Endothelial cell of umbilical vein (primary cell): Measurements from ENCODE around the gene DNAI2. TPM values are rescaled to one million over a fixed set of nuclear protein-coding genes. Genes with fewer than 3 reads are reported as not detected.

Experiments
- BruUV-seq: library from RNA; stranded (reverse); fragments of 400-500 nt; replicated peaks from 2 replicates; lab custom pipeline; 2021; lab: Mats Ljungman, UMichigan
- CTCF ChIA-PET: fragments of 300-600, 350-600 bp; sonication (Branson Sonifier 250); formaldehyde crosslinking; loops from one replicate; lab custom pipeline; 2021; ENCODE audit warnings: antibody characterized with exemption, inconsistent platforms; lab: Charles Lee
- POLR2A ChIA-PET: fragments of 300-600, 350-600 bp; sonication (Branson Sonifier 250); formaldehyde crosslinking; loops from one replicate; lab custom pipeline; 2021; ENCODE audit warnings: antibody characterized with exemption, inconsistent platforms; lab: Charles Lee
- DNase-seq: peaks from one replicate; pipeline ENCODE4 v3.0.0-alpha.2; 2011; ENCODE audit warnings: low read depth, low spot score
- FAIRE-seq: peaks from 2 replicates; lab custom pipeline; 2011; peaks lifted over from hg19 to GRCh38; lab: Jason Lieb, UNC
- H2AFZ ChIP-seq: 2 replicates; pipeline ENCODE4 v1.6.0; 2012; ENCODE audit warnings: low read depth, low read length, control low read depth, inconsistent platforms
- H3K27ac ChIP-seq: 2 replicates; pipeline ENCODE4 v1.5.1; 2011; ENCODE audit warnings: low read depth, mild to moderate bottlenecking, control low read depth, low read length, moderate library complexity; ENCODE audit not compliant: insufficient read depth
- H3K27me3 ChIP-seq, 2 experiments: 2 replicates each; pipeline versions ENCODE4 v1.6.0 to v1.6.1; 2011; ENCODE audit warnings: low read length in 2 of 2, mixed read lengths in 1 of 2; ENCODE audit not compliant: control insufficient read depth in 2 of 2, insufficient read depth in 2 of 2
- H3K36me3 ChIP-seq, 2 experiments: 2 replicates in 1 of 2; 3 replicates in 1 of 2; pipeline ENCODE4 v1.5.1; 2011; ENCODE audit warnings: low read length in 2 of 2, mild to moderate bottlenecking in 1 of 2, moderate library complexity in 1 of 2; ENCODE audit not compliant: control insufficient read depth in 2 of 2, insufficient read depth in 2 of 2; ENCODE audit errors: extremely low read depth in 1 of 2
- H3K4me1 ChIP-seq: 3 replicates; pipeline ENCODE4 v1.5.1; 2011; ENCODE audit warnings: mild to moderate bottlenecking, low read length; ENCODE audit not compliant: control insufficient read depth, insufficient read depth; ENCODE audit errors: extremely low read depth
- H3K4me2 ChIP-seq: 2 replicates; pipeline ENCODE4 v1.6.1; 2011; ENCODE audit warnings: low read length, control low read depth, mixed read lengths; ENCODE audit not compliant: insufficient read depth
- H3K4me3 ChIP-seq, 3 experiments: fragments of 200-600 bp in 1 of 3; sonication (generic), shearing (Covaris generic) in 1 of 3; replicated peaks in 1 of 3; 2 replicates each; pipeline ENCODE4 v1.5.1; 2011 to 2016; ENCODE audit warnings: control low read depth in 3 of 3, low read length in 3 of 3, mild to moderate bottlenecking in 2 of 3, inconsistent platforms in 1 of 3, low read depth in 1 of 3, moderate library complexity in 1 of 3; ENCODE audit not compliant: insufficient read depth in 1 of 3
- H3K79me2 ChIP-seq: 2 replicates; pipeline ENCODE4 v1.6.0; 2012; ENCODE audit warnings: low read length, inconsistent platforms; ENCODE audit not compliant: control insufficient read depth, insufficient read depth
- H3K9ac ChIP-seq: replicated peaks from 2 replicates; pipeline ENCODE3; 2011; ENCODE audit warnings: low read length, control low read depth; ENCODE audit not compliant: insufficient read depth; ENCODE audit errors: extremely low read depth
- H3K9me1 ChIP-seq: replicated peaks from 3 replicates; pipeline ENCODE4 v1.6.0; 2011; ENCODE audit warnings: mild to moderate bottlenecking, low read length; ENCODE audit not compliant: control insufficient read depth, insufficient read depth; ENCODE audit errors: extremely low read depth
- H3K9me3 ChIP-seq: replicated peaks from 2 replicates; pipeline ENCODE4 v1.5.1; 2012; ENCODE audit warnings: low read length, inconsistent platforms; ENCODE audit not compliant: control insufficient read depth, insufficient read depth
- H4K20me1 ChIP-seq: replicated peaks from 2 replicates; pipeline ENCODE3; 2011; ENCODE audit warnings: mild to moderate bottlenecking, low read length; ENCODE audit not compliant: control insufficient read depth, insufficient read depth; ENCODE audit errors: extremely low read depth
- EZH2 ChIP-seq: IDR thresholded peaks from 2 replicates; pipeline ENCODE4 v1.6.1; 2012; ENCODE audit warnings: borderline replicate concordance, low read depth, mild to moderate bottlenecking, moderate library complexity, low read length, inconsistent platforms; ENCODE audit not compliant: severe bottlenecking
- FOS ChIP-seq: IDR thresholded peaks from 2 replicates; pipeline ENCODE4 v1.6.1; 2011; ENCODE audit warnings: mild to moderate bottlenecking, low read length, moderate library complexity, borderline replicate concordance; ENCODE audit not compliant: insufficient read depth
- GATA2 ChIP-seq: IDR thresholded peaks from 2 replicates; pipeline ENCODE4 v1.7.0; 2011; ENCODE audit warnings: low read depth, mild to moderate bottlenecking, moderate library complexity, mixed read lengths, low read length; ENCODE audit not compliant: insufficient read length, insufficient read depth
- JUN ChIP-seq: IDR thresholded peaks from 2 replicates; pipeline ENCODE4 v1.6.1; 2011; ENCODE audit warnings: borderline replicate concordance, low read depth; ENCODE audit not compliant: insufficient read length, insufficient read depth
- MYC ChIP-seq: IDR thresholded peaks from one replicate; pipeline ENCODE4 v1.6.1; 2011; ENCODE audit warnings: mild to moderate bottlenecking, low read depth, low read length
- POLR2A ChIP-seq: IDR thresholded peaks from 2 replicates; pipeline ENCODE4 v1.6.1; 2012; ENCODE audit warnings: low read depth, mild to moderate bottlenecking, control low read depth, low read length
- POLR2AphosphoS5 ChIP-seq: IDR thresholded peaks from 2 replicates; pipeline ENCODE4 v1.6.1; 2012; ENCODE audit warnings: low read depth, mild to moderate bottlenecking, control low read depth, low read length, moderate library complexity; ENCODE audit not compliant: insufficient read depth
- dilution Hi-C: fragments of 300-500 bp; cut with MboI; formaldehyde crosslinking; loops from one replicate; pipeline ENCODE4 v1.15.0; 2019; ENCODE audit warnings: low sequenced_read_pairs; ENCODE audit not compliant: extremely low pct_ligation_motif_present
- intact Hi-C: fragments of 100-400 bp; cut with micrococcal nuclease; formaldehyde crosslinking; loops from one replicate; pipeline ENCODE4 v1.10.0; 2022
- polyA plus RNA-seq, 4 experiments: library from polyadenylated mRNA; depleted of rRNA in 3 of 4; stranded (reverse) in 3 of 4; unstranded in 1 of 4; fragments of >200 nt; gene quantifications; 2 replicates each; pipeline versions ENCODE4 v1.2.1 to v1.2.3, GENCODE V29; 2011 to 2012; ENCODE audit warnings: missing spikeins in 1 of 4
- total RNA-seq: library from RNA; stranded (reverse); gene quantifications from 2 replicates; pipeline ENCODE4 v1.2.3, GENCODE V29; 2021
- TF ChIP-seq, protein P1 (sequence below), 2 donors: IDR thresholded peaks; 1 replicate in 1 of 2; 2 replicates in 1 of 2; pipeline ENCODE4 v1.5.1; 2011; ENCODE audit warnings: low read length in 2 of 2, mild to moderate bottlenecking in 2 of 2, moderate library complexity in 2 of 2, control low read depth in 1 of 2, inconsistent platforms in 1 of 2, low read depth in 1 of 2; ENCODE audit not compliant: insufficient read depth in 1 of 2; ENCODE audit errors: extremely low read depth in 1 of 2
- TF ChIP-seq, protein P2 (sequence below): IDR thresholded peaks from 2 replicates; pipeline ENCODE4 v1.6.1; 2011; ENCODE audit not compliant: insufficient read depth, insufficient read length

Gene DNAI2
- total and polyA plus RNA-seq, 2 donors (not counting 3 experiments of a cell fraction or from before 2014, with no cell fraction given), result not detected

DNA sequence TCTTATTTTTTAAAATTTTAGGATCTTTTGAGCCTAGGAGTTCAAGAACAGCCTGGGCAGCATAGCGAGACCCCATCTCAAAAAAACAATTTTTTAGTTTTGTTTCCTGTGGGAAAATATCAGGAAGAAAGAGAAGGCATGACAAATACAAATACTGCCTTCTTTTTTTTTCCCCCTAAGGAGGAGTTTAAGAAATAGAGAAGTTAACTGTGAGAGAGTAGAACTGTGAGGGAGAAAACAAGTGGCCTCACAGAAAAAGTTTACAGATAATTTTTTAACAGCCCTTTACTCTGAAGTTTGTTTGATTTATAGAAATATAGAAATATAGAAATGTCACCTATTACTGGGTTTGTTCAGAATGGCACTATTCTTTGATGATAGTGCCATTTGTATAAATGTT is 39.5 kb upstream of the DNAI2 start:
- POLR2A ChIA-PET, result no interaction called here
- Histone ChIP-seq H3K4me3 (no peak overlapping the region), H3K36me3 (no peaks in the 10 kb centered on the region), H3K27me3 (no peaks in the 10 kb centered on the region), H3K9me3 (no peaks in the 10 kb centered on the region), H3K4me2 (no peak overlapping the region), H3K79me2 (no peaks in the 10 kb centered on the region), H3K9me1 (no peaks in the 10 kb centered on the region), H3K9ac (no peak overlapping the region), H4K20me1 (no peaks in the 10 kb centered on the region), H2AFZ (no peak overlapping the region), H3K27ac (no peak overlapping the region), H3K4me1 (no peaks in the 10 kb centered on the region)
- CTCF ChIA-PET, result no interaction called here
- FAIRE-seq, result no peak
- BruUV-seq, result no TSS peak
- no peak for DNase-seq
- dilution Hi-C loops (no loop called here), intact Hi-C loops (no loop called here)
- TF ChIP-seq POLR2A (no peak), POLR2AphosphoS5 (no peak), FOS (no peak), GATA2 (no peak), MYC (no peak), JUN (no peak), EZH2 (no peak)
- TF ChIP-seq, protein P1, sequence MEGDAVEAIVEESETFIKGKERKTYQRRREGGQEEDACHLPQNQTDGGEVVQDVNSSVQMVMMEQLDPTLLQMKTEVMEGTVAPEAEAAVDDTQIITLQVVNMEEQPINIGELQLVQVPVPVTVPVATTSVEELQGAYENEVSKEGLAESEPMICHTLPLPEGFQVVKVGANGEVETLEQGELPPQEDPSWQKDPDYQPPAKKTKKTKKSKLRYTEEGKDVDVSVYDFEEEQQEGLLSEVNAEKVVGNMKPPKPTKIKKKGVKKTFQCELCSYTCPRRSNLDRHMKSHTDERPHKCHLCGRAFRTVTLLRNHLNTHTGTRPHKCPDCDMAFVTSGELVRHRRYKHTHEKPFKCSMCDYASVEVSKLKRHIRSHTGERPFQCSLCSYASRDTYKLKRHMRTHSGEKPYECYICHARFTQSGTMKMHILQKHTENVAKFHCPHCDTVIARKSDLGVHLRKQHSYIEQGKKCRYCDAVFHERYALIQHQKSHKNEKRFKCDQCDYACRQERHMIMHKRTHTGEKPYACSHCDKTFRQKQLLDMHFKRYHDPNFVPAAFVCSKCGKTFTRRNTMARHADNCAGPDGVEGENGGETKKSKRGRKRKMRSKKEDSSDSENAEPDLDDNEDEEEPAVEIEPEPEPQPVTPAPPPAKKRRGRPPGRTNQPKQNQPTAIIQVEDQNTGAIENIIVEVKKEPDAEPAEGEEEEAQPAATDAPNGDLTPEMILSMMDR (IDR thresholded peaks at IDR 0.05; ENCODE audit: extremely low read depth in 1 of 2, insufficient read depth in 1 of 2, low read depth in 1 of 2, low read length in 2 of 2), result no peak
- TF ChIP-seq, protein P2, sequence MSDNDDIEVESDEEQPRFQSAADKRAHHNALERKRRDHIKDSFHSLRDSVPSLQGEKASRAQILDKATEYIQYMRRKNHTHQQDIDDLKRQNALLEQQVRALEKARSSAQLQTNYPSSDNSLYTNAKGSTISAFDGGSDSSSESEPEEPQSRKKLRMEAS, result no peak
